ENCODE data around the gene DDX39A.
"Not testable (repeated sequence)": the region's sequence is repeated elsewhere in the genome, so short reads cannot be mapped to it uniquely, and the experiment has no call there.

The DDX39A gene

GRCh38 chr19:14367016-14367415, 52.1 kb downstream of the DDX39A start:
- no peak overlapping the region for H3K4me3 ChIP-seq (replicated peaks; ENCODE audit: low read depth, low read length)
- H3K36me3 ChIP-seq (ENCODE audit: control insufficient read depth, insufficient read depth, low read length) = no peaks in the 10 kb centered on the region
- TF ChIP-seq CTCF (IDR thresholded peaks at IDR 0.05; ENCODE audit: insufficient read depth, low read length, poor library complexity, severe bottlenecking) = no peak
- DNase-seq (ENCODE audit: extremely low read depth, insufficient read length) = no peak
- no peaks in the 10 kb centered on the region for H3K27me3 ChIP-seq (replicated peaks; ENCODE audit: control insufficient read depth, insufficient read depth, low read length)

GRCh38 chr19:14366529-14366928, 52.6 kb downstream of the DDX39A start:
- DNase-seq (ENCODE audit: extremely low read depth, insufficient read length) = peak; percentile 81
- Histone ChIP-seq H3K27me3 (replicated peaks; ENCODE audit: control insufficient read depth, insufficient read depth, low read length) (no peaks in the 10 kb centered on the region), H3K4me3 (replicated peaks; ENCODE audit: low read depth, low read length) (no peak overlapping the region), H3K36me3 (ENCODE audit: control insufficient read depth, insufficient read depth, low read length) (no peaks in the 10 kb centered on the region)
- no peak for TF ChIP-seq CTCF (IDR thresholded peaks at IDR 0.05; ENCODE audit: insufficient read depth, low read length, poor library complexity, severe bottlenecking)

GRCh38 chr19:14364098-14364443, 55.1 kb downstream of the DDX39A start:
- not testable (repeated sequence) for DNase-seq (ENCODE audit: extremely low read depth, insufficient read length); H3K36me3 ChIP-seq (ENCODE audit: control insufficient read depth, insufficient read depth, low read length); H3K4me3 ChIP-seq (replicated peaks; ENCODE audit: low read depth, low read length); H3K27me3 ChIP-seq (replicated peaks; ENCODE audit: control insufficient read depth, insufficient read depth, low read length)

- TF ChIP-seq CTCF (IDR thresholded peaks at IDR 0.05; ENCODE audit: insufficient read depth, low read length, poor library complexity, severe bottlenecking) = no peak
- DNase-seq (ENCODE audit: extremely low read depth, insufficient read length) = peak; percentile 66
- peak overlapping the region; percentile 58 for H3K4me3 ChIP-seq (replicated peaks; ENCODE audit: low read depth, low read length)
Measured at GRCh38 chr19:14363183-14364097, 55.7 kb downstream of the DDX39A start.

GRCh38 chr19:14361824-14362223, 57.3 kb downstream of the DDX39A start:
- peak; percentile 36 for DNase-seq (ENCODE audit: extremely low read depth, insufficient read length)
- H3K27me3 ChIP-seq (replicated peaks; ENCODE audit: control insufficient read depth, insufficient read depth, low read length) = no peaks in the 10 kb centered on the region
- H3K36me3 ChIP-seq (ENCODE audit: control insufficient read depth, insufficient read depth, low read length) = no peaks in the 10 kb centered on the region
- H3K4me3 ChIP-seq (replicated peaks; ENCODE audit: low read depth, low read length) = no peak overlapping the region
- peak; percentile 50 for TF ChIP-seq CTCF (IDR thresholded peaks at IDR 0.05; ENCODE audit: insufficient read depth, low read length, poor library complexity, severe bottlenecking)

More at GRCh38 chr19:14363183-14364097, 55.7 kb downstream of the DDX39A start:
- no peaks in the 10 kb centered on the region for H3K27me3 ChIP-seq (replicated peaks; ENCODE audit: control insufficient read depth, insufficient read depth, low read length)
- no peaks in the 10 kb centered on the region for H3K36me3 ChIP-seq (ENCODE audit: control insufficient read depth, insufficient read depth, low read length)

Measured in GM06990 (cell line).